Ascending aorta (tissue), 2 donors: ENCODE data around the gene SP3. TPM values are rescaled to one million over a fixed set of nuclear protein-coding genes. Genes with fewer than 3 reads are reported as not detected.

ENCODE experiments used
- DNase-seq, 2 donors: peaks; one replicate each; pipeline ENCODE4 v3.0.0-alpha.2; 2019; ENCODE audit warnings: low spot score in 2 of 2
- H3K27ac ChIP-seq, 2 donors: fragments of 200-600 bp; sonication (generic); one replicate each; pipeline ENCODE4 v1.5.1; 2016 to 2017; ENCODE audit warnings: mild to moderate bottlenecking in 1 of 2
- H3K27me3 ChIP-seq: fragments of 200-600 bp; sonication (generic); one replicate; pipeline ENCODE4 v1.5.1; 2017
- H3K36me3 ChIP-seq, 2 donors: fragments of 200-600 bp; sonication (generic); one replicate each; pipeline ENCODE4 v1.5.1; 2016
- H3K4me1 ChIP-seq, 2 donors: fragments of 200-600 bp; sonication (generic); one replicate each; pipeline ENCODE4 v1.5.1; 2016 to 2017; ENCODE audit warnings: mild to moderate bottlenecking in 1 of 2
- H3K4me3 ChIP-seq, 2 donors: fragments of 200-600 bp; sonication (generic); one replicate each; pipeline ENCODE4 v1.5.1; 2016 to 2017; ENCODE audit warnings: mild to moderate bottlenecking in 1 of 2
- H3K9me3 ChIP-seq, 2 donors: fragments of 200-600 bp; sonication (generic); one replicate each; pipeline ENCODE4 v1.5.1; 2016
- CTCF ChIP-seq, 3 experiments: fragments of 200-600 bp in 2 of 3; fragments of 450-650 bp in 1 of 3; sonication (generic) in 2 of 3; IDR thresholded peaks; one replicate each; pipeline ENCODE4 v1.5.1; 2016 to 2019; ENCODE audit warnings: antibody characterized with exemption in 3 of 3, mild to moderate bottlenecking in 1 of 3, moderate library complexity in 1 of 3
- intact Hi-C: fragments of 100-400 bp; cut with DNase I; formaldehyde crosslinking; loops from one replicate; pipeline ENCODE4 v1.15.1; 2023
- total RNA-seq: library from RNA; depleted of rRNA; stranded (reverse); fragments of >200 nt; gene quantifications from one replicate; pipeline ENCODE4 v1.1.0, GENCODE V29; 2016

Gene SP3
- total RNA-seq, 1 donor from 2014 or later, result 58.0 TPM

GRCh38 chr2:173869244-173870229, 95.6 kb downstream of the SP3 start:
- no peaks in the 10 kb centered on the region for H3K27me3 ChIP-seq
- no peaks in the 10 kb centered on the region for H3K36me3 ChIP-seq
- intact Hi-C loops, result no loop called here
- H3K27ac ChIP-seq, result no peak overlapping the region
- no peak for DNase-seq
- TF ChIP-seq CTCF (IDR thresholded peaks at IDR 0.05), result no peak
- H3K4me1 ChIP-seq, result peaks cover 0 to 4% of the 10 kb centered on the region in 2 donors
- no peak overlapping the region for H3K4me3 ChIP-seq
- H3K9me3 ChIP-seq, result no peaks in the 10 kb centered on the region

GRCh38 chr2:173868406-173868805, 96.8 kb downstream of the SP3 start:
- H3K9me3 ChIP-seq, result no peaks in the 10 kb centered on the region
- no peak overlapping the region for H3K4me3 ChIP-seq
- intact Hi-C loops, result no loop called here
- no peak for TF ChIP-seq CTCF (IDR thresholded peaks at IDR 0.05)
- DNase-seq, result no peak
- no peaks in the 10 kb centered on the region for H3K36me3 ChIP-seq
- H3K27me3 ChIP-seq, result no peaks in the 10 kb centered on the region
- peaks cover 0 to 4% of the 10 kb centered on the region in 2 donors for H3K4me1 ChIP-seq
- H3K27ac ChIP-seq, result no peak overlapping the region

GRCh38 chr2:173866874-173867618, 98.1 kb downstream of the SP3 start:
- H3K4me3 ChIP-seq, result no peak overlapping the region
- no peak overlapping the region for H3K27ac ChIP-seq
- no peak for TF ChIP-seq CTCF (IDR thresholded peaks at IDR 0.05)
- DNase-seq, result no peak
- no peaks in the 10 kb centered on the region for H3K36me3 ChIP-seq
- no peaks in the 10 kb centered on the region for H3K9me3 ChIP-seq
- no peaks in the 10 kb centered on the region for H3K27me3 ChIP-seq
- H3K4me1 ChIP-seq, result peaks cover 0 to 4% of the 10 kb centered on the region in 2 donors
- intact Hi-C loops, result no loop called here

- Histone ChIP-seq H3K36me3 (no peaks in the 10 kb centered on the region), H3K9me3 (no peaks in the 10 kb centered on the region), H3K4me1 (peaks cover 0 to 4% of the 10 kb centered on the region in 2 donors), H3K27ac (no peak overlapping the region), H3K27me3 (no peaks in the 10 kb centered on the region), H3K4me3 (no peak overlapping the region)
- DNase-seq, result no peak
- no peak for TF ChIP-seq CTCF (IDR thresholded peaks at IDR 0.05)
- intact Hi-C loops, result no loop called here
Observed at GRCh38 chr2:173865971-173866873, 99.0 kb downstream of the SP3 start.

- H3K36me3 ChIP-seq, result no peaks in the 10 kb centered on the region
- intact Hi-C loops, result no loop called here
- no peaks in the 10 kb centered on the region for H3K27me3 ChIP-seq
- no peak for DNase-seq
- H3K4me3 ChIP-seq, result no peak overlapping the region
- peaks cover 0 to 4% of the 10 kb centered on the region in 2 donors for H3K4me1 ChIP-seq
- H3K9me3 ChIP-seq, result no peaks in the 10 kb centered on the region
- no peak for TF ChIP-seq CTCF (IDR thresholded peaks at IDR 0.05)
- H3K27ac ChIP-seq, result no peak overlapping the region
Observed at GRCh38 chr2:173862612-173863217, 102.5 kb downstream of the SP3 start.
